GM12878 (cell line): ENCODE data around the gene TRMT44. TPM values are rescaled to one million over a fixed set of nuclear protein-coding genes. Genes with fewer than 3 reads are reported as not detected.

ENCODE experiments used
- ATAC-seq: fragments of 200-7000 bp; cut with Tn5 transposase; 3 replicates; pipeline ENCODE4 v1.9.1; 2020; ENCODE audit warnings: mild to moderate bottlenecking, moderate library complexity
- BruUV-seq: library from RNA; stranded (reverse); fragments of 400-500 nt; replicated peaks from 2 replicates; lab custom pipeline; 2021; lab: Mats Ljungman, UMichigan
- CTCF ChIA-PET: fragments of 300-600 bp; sonication (Branson Sonifier 250); formaldehyde crosslinking; extraction: SDS; loops from one replicate; lab custom pipeline; 2021; ENCODE audit warnings: inconsistent platforms; lab: Yijun Ruan, JAX
- POLR2A ChIA-PET: fragments of 350-600 bp; formaldehyde crosslinking; extraction: SDS; loops from one replicate; lab custom pipeline; 2021; ENCODE audit warnings: inconsistent platforms; lab: Charles Lee
- RAD21 ChIA-PET: fragments of 300-600 bp; sonication (Branson Sonifier 250); formaldehyde crosslinking; loops from one replicate; lab custom pipeline; 2023; ENCODE audit warnings: antibody characterized with exemption; ENCODE audit not compliant: unreplicated experiment; lab: Charles Lee
- SMC1A ChIA-PET: fragments of 300-600 bp; sonication (Branson Sonifier 250); formaldehyde crosslinking; loops from one replicate; lab custom pipeline; 2023; ENCODE audit not compliant: unreplicated experiment, uncharacterized antibody; lab: Charles Lee
- DNase-seq: peaks from one replicate; pipeline ENCODE4 v3.0.0-alpha.2; 2011; ENCODE audit warnings: low read depth, low spot score
- FAIRE-seq: peaks from 3 replicates; lab custom pipeline; 2011; peaks lifted over from hg19 to GRCh38; lab: Jason Lieb, UNC
- H2AFZ ChIP-seq: 2 replicates; pipeline ENCODE4 v1.6.0; 2011; ENCODE audit warnings: low read depth, low read length, control low read depth; ENCODE audit not compliant: control insufficient read depth
- H3K27ac ChIP-seq: 2 replicates; pipeline ENCODE4 v1.5.1; 2011; ENCODE audit warnings: control low read depth; ENCODE audit not compliant: control insufficient read depth, insufficient read depth
- H3K27me3 ChIP-seq, 2 experiments: replicated peaks in 1 of 2; 2 replicates each; pipeline versions ENCODE4 v1.6.0 to v1.6.1; 2011; ENCODE audit warnings: low read length in 1 of 2; ENCODE audit not compliant: control insufficient read depth in 2 of 2, insufficient read depth in 2 of 2
- H3K36me3 ChIP-seq, 2 experiments: 2 replicates each; pipeline ENCODE4 v1.5.1; 2011; ENCODE audit warnings: low read length in 1 of 2; ENCODE audit not compliant: control insufficient read depth in 2 of 2, insufficient read depth in 2 of 2
- H3K4me1 ChIP-seq: 2 replicates; pipeline ENCODE4 v1.6.1; 2011; ENCODE audit warnings: mild to moderate bottlenecking, low read length, moderate library complexity, mixed read lengths; ENCODE audit not compliant: control insufficient read depth, insufficient read depth
- H3K4me2 ChIP-seq: 2 replicates; pipeline ENCODE4 v1.6.0; 2011; ENCODE audit warnings: control low read depth; ENCODE audit not compliant: control insufficient read depth, insufficient read depth
- H3K4me3 ChIP-seq: fragments of 200-600 bp; sonication (generic); 2 replicates; pipeline ENCODE4 v1.5.1; 2016
- H3K79me2 ChIP-seq: 2 replicates; pipeline ENCODE4 v1.6.0; 2011; ENCODE audit warnings: low read length; ENCODE audit not compliant: control insufficient read depth, insufficient read depth
- H3K9ac ChIP-seq: 2 replicates; pipeline ENCODE4 v1.8.0; 2011; ENCODE audit warnings: low read length, control low read depth, mixed read lengths; ENCODE audit not compliant: control insufficient read depth, insufficient read depth
- H3K9me3 ChIP-seq: replicated peaks from 3 replicates; pipeline ENCODE4 v1.5.1; 2011; ENCODE audit warnings: mild to moderate bottlenecking, low read length; ENCODE audit not compliant: control insufficient read depth, insufficient read depth
- H4K20me1 ChIP-seq: 2 replicates; pipeline ENCODE4 v1.6.0; 2011; ENCODE audit not compliant: control insufficient read depth, insufficient read depth
- BMI1 ChIP-seq: fragments of 450-650 bp; IDR thresholded peaks from 2 replicates; pipeline ENCODE4 v1.6.1; 2016; ENCODE audit warnings: mild to moderate bottlenecking, moderate library complexity, borderline replicate concordance
- EP300 ChIP-seq, 2 experiments: fragments of 150-350 bp in 1 of 2; IDR thresholded peaks; 2 replicates each; pipeline ENCODE4 v1.6.1; 2011 to 2012; ENCODE audit warnings: low read depth in 2 of 2, low read length in 2 of 2, borderline replicate concordance in 1 of 2, improper control_type of control experiment in 1 of 2, inconsistent platforms in 1 of 2; ENCODE audit not compliant: control insufficient read depth in 1 of 2
- KLF5 ChIP-seq: fragments of 450-650 bp; IDR thresholded peaks from 2 replicates; pipeline ENCODE4 v1.6.1; 2014; ENCODE audit warnings: mild to moderate bottlenecking; ENCODE audit not compliant: partially characterized antibody
- NFYA ChIP-seq: IDR thresholded peaks from 2 replicates; pipeline ENCODE4 v1.6.1; 2011; ENCODE audit warnings: low read depth, mild to moderate bottlenecking, low read length, improper control_type of control experiment, borderline replicate concordance
- SP1 ChIP-seq: IDR thresholded peaks from one replicate; pipeline ENCODE4 v1.6.1; 2011; ENCODE audit warnings: low read depth, low read length
- SPI1 ChIP-seq: IDR thresholded peaks from 2 replicates; pipeline ENCODE4 v1.6.1; 2011; ENCODE audit warnings: low read depth, mild to moderate bottlenecking, low read length, moderate library complexity, borderline replicate concordance; ENCODE audit not compliant: insufficient read depth
- SRF ChIP-seq, 2 experiments: IDR thresholded peaks; 2 replicates each; pipeline ENCODE4 v1.6.1; 2011; ENCODE audit warnings: low read depth in 2 of 2, low read length in 2 of 2, mild to moderate bottlenecking in 1 of 2, moderate library complexity in 1 of 2
- TAF1 ChIP-seq: IDR thresholded peaks from 2 replicates; pipeline ENCODE4 v1.6.1; 2011; ENCODE audit warnings: mild to moderate bottlenecking, low read depth, low read length, borderline replicate concordance
- TCF12 ChIP-seq: IDR thresholded peaks from 2 replicates; pipeline ENCODE4 v1.6.1; 2011; ENCODE audit warnings: low read depth, mild to moderate bottlenecking, low read length
- WGBS: methylation state at CpG from one replicate; pipeline ENCODE4 v1.1.6; 2016; ENCODE audit warnings: low lambda C conversion rate; ENCODE audit not compliant: insufficient replicate concordance, insufficient coverage; ENCODE audit errors: missing lambda C conversion rate; 5-methylcytosine and 5-hydroxymethylcytosine counted together
- in situ Hi-C: fragments of 300-500 bp; cut with MboI; formaldehyde crosslinking; loops from 9 replicates; pipeline ENCODE4 v1.14.3; 2018; ENCODE audit warnings: mixed read lengths
- intact Hi-C: fragments of 100-400 bp; cut with micrococcal nuclease; formaldehyde crosslinking; loops from one replicate; pipeline ENCODE4 v1.14.2; 2022; ENCODE audit not compliant: unreplicated experiment
- polyA plus RNA-seq, 11 experiments: library from polyadenylated mRNA; depleted of rRNA in 4 of 11; unstranded in 6 of 11; stranded (reverse) in 5 of 11; fragments of >200 nt; fragmentation: Nextera tagmentation in 4 of 11; fragmentation: Illumina TruSeq in 1 of 11; extraction: Ambion mirVana in 4 of 11; extraction: Trizol in 1 of 11; gene quantifications; 1 replicate in 1 of 11; 2 replicates in 10 of 11; pipeline versions ENCODE4 v1.2.1 to v1.2.3, GENCODE V29; 2011 to 2016; ENCODE audit warnings: inconsistent platforms in 2 of 11, missing spikeins in 2 of 11, low read depth in 1 of 11
- total RNA-seq, 4 experiments: library from RNA; depleted of rRNA in 3 of 4; stranded (reverse); fragments of >200 nt in 3 of 4; fragmentation: Illumina TruSeq in 1 of 4; extraction: Trizol in 1 of 4; gene quantifications; 2 replicates each; pipeline versions ENCODE4 v1.2.1 to v1.2.3, GENCODE V29; 2013 to 2021
- TF ChIP-seq, protein P1 (sequence below): fragments of 450-650 bp; IDR thresholded peaks from 2 replicates; pipeline ENCODE4 v1.6.1; 2018; ENCODE audit warnings: borderline replicate concordance, mild to moderate bottlenecking; ENCODE audit not compliant: partially characterized antibody

TRMT44 gene
- total and polyA plus RNA-seq, 10 of the 15 experiments (the other 5 are each of a cell fraction or from before 2014, with no cell fraction given): 1.3 to 18.5 (median 10.1) TPM

DNA sequence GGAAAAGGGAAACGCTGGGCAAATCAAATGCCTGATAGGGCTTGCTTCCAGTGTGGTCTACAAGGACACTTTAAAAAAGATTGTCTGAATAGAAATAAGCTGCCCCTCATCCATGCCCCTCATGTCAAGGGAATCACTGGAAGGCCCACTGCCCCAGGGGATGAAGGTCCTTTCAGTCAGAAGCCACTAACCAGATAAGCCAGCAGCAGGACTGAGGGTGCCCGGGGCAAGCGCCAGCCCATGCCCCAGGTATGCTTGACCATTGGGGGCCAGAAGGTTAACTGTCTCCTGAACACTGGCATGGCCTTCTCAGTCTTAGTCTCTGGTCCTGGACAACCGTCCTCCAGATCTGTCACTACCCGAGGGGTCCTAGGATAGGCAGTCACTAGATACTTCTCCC lies 17.8 kb upstream of the TRMT44 start (continued):
- no peak for TF ChIP-seq SP1
- TF ChIP-seq, all 136 proteins: peak for 0

DNA sequence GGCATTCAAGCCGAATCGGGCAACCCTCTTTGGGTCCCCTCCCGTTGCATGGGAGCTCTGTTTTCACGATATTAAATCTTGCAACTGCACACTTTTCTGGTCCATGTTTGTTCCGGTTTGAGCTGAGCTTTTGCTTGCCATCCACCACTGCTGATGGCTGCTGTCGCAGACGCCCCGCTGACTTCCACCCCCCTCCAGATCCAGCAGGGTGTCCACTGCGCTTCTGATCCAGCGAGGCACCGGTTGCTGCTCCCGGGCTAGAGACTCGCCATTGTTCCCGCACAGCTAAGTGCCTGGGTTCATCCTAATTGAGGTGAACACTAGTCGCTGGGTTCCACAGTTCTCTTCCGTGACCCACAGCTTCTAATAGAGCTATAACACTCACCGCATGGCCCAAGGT lies 13.3 kb upstream of the TRMT44 start:
- intact Hi-C loops: no loop called here
- SMC1A ChIA-PET: interaction anchor here (1.6 kb wide), 1 partner anchor 9 kb away, joined by 10 read pairs; no protein-coding TSS in a partner anchor
- H3K27ac ChIP-seq: no peak overlapping the region
- in situ Hi-C loops: no loop called here
- RAD21 ChIA-PET: interaction anchor here (1.2 to 1.5 kb wide), 2 partner anchors 8 to 11 kb away, joined by 5 read pairs; no protein-coding TSS in a partner anchor
- no peaks in the 10 kb centered on the region for H3K36me3 ChIP-seq
- H3K4me2 ChIP-seq: peak overlapping the region; percentile 87
- BruUV-seq: no TSS peak
- CTCF ChIA-PET: interaction anchor here (0.9 to 1.1 kb wide), 3 partner anchors 9 to 250 kb away, joined by 3 read pairs; no protein-coding TSS in a partner anchor
- H3K4me3 ChIP-seq: no peak overlapping the region; the same call in 1 of the 2 replicates
- peaks cover 4% of the 10 kb centered on the region for H3K79me2 ChIP-seq
- no peak for TF ChIP-seq KLF5
- no peaks in the 10 kb centered on the region for H3K9me3 ChIP-seq
- H3K27me3 ChIP-seq: no peaks in the 10 kb centered on the region
- no peaks in the 10 kb centered on the region for H4K20me1 ChIP-seq
- FAIRE-seq (no peak), DNase-seq (no peak), ATAC-seq (no peak)
- WGBS: 89% methylated on average over 17 of the region's 17 CpGs
- peaks cover 5% of the 10 kb centered on the region for H3K4me1 ChIP-seq
- no peak overlapping the region for H2AFZ ChIP-seq
- POLR2A ChIA-PET: interaction anchor here (1.1 to 2.5 kb wide), 2 partner anchors 13 to 268 kb away, joined by 3 to 11 read pairs; partner anchors contain the start of genes ABLIM2, ACOX3 and TRMT44
- H3K9ac ChIP-seq: peak overlapping the region; percentile 55; the same call in 1 of the 2 replicates

DNA sequence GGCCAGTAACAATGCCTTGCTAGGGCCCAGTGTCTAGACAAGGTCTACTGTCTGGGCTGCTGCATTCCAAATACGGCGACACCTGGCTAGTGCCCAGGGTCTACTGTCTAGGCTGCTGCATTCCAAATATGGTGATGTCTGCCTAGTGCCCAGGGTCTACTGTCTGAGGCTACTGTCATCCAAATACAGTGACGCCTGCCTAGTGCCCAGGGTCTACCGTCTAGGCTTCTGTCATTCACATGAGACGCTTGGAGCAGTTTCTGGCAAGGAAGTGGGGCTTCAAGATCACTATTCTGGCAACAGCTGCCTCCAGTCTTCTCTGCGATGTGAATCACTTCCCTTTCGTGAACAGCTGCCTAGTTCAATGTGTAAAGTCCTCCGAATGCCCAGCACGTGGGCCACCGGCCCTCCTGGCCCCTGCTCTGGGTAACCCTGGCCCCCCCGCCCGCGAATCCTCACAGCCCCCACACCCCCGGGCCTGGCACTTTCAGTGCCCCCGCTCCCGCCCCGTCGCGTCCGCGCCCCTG lies 12.8 kb upstream of the TRMT44 start:
- peak overlapping the region; percentile 64 for H3K27ac ChIP-seq
- H3K4me1 ChIP-seq: peaks cover 5% of the 10 kb centered on the region
- peak; percentile 78 for ATAC-seq
- H2AFZ ChIP-seq: peak overlapping the region; percentile 66
- no peak for FAIRE-seq
- TF ChIP-seq SRF (IDR thresholded peaks at IDR 0.05; ENCODE audit: low read depth in 2 of 2, low read length in 2 of 2) (0 out of 4 replicates have a peak, but pooled peaks of 1 of the 2 experiments have one; percentile 52), SPI1 (peak; percentile 85), NFYA (no peak), EP300 (IDR thresholded peaks at IDR 0.05; ENCODE audit: borderline replicate concordance in 1 of 2, control insufficient read depth in 1 of 2, low read depth in 2 of 2, low read length in 2 of 2) (0 out of 4 replicates have a peak, but pooled peaks of 1 of the 2 experiments have one; percentile 1), TCF12 (peak; percentile 86), BMI1 (no peak), TAF1 (no peak)
- TF ChIP-seq, protein P1, sequence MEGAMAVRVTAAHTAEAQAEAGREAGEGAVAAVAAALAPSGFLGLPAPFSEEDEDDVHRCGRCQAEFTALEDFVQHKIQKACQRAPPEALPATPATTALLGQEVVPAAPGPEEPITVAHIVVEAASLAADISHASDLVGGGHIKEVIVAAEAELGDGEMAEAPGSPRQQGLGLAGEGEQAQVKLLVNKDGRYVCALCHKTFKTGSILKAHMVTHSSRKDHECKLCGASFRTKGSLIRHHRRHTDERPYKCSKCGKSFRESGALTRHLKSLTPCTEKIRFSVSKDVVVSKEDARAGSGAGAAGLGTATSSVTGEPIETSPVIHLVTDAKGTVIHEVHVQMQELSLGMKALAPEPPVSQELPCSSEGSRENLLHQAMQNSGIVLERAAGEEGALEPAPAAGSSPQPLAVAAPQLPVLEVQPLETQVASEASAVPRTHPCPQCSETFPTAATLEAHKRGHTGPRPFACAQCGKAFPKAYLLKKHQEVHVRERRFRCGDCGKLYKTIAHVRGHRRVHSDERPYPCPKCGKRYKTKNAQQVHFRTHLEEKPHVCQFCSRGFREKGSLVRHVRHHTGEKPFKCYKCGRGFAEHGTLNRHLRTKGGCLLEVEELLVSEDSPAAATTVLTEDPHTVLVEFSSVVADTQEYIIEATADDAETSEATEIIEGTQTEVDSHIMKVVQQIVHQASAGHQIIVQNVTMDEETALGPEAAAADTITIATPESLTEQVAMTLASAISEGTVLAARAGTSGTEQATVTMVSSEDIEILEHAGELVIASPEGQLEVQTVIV: no peak
- TF ChIP-seq, all 136 proteins: peak for 4
- Histone ChIP-seq H3K27me3 (no peaks in the 10 kb centered on the region), H3K79me2 (peaks cover 4% of the 10 kb centered on the region), H3K36me3 (no peaks in the 10 kb centered on the region; a peak in 1 of 4 replicates), H3K9ac (peak overlapping the region; percentile 55), H4K20me1 (no peaks in the 10 kb centered on the region), H3K9me3 (no peaks in the 10 kb centered on the region), H3K4me3 (peak overlapping the region; percentile 71), H3K4me2 (peak overlapping the region; percentile 87)
- WGBS: 1% methylated on average over 21 of the region's 21 CpGs
- BruUV-seq: no TSS peak
- ChIA-PET CTCF (interaction anchor here (0.7 to 1.1 kb wide), 4 partner anchors 8 to 251 kb away, joined by 3 read pairs; no protein-coding TSS in a partner anchor), RAD21 (interaction anchor here (1.2 to 1.7 kb wide), 5 partner anchors 8 to 251 kb away, joined by 3 to 9 read pairs (median 5); partner anchors contain the start of genes ACOX3 and TRMT44), POLR2A (interaction anchor here (0.7 to 2.5 kb wide), 3 partner anchors 10 to 269 kb away, joined by 3 to 11 read pairs (median 3); partner anchors contain the start of genes ABLIM2, ACOX3 and TRMT44), SMC1A (interaction anchor here (0.9 to 1.8 kb wide), 4 partner anchors 8 to 36 kb away, joined by 3 to 9 read pairs (median 6); partner anchors contain the start of genes ACOX3 and TRMT44)
- no peak for DNase-seq
- in situ Hi-C loops: no loop called here
- intact Hi-C loops: no loop called here
